K562 (cell line): Measurements from ENCODE around the gene SDC3.

Source experiments
- MAX ChIP-seq: sonication (generic); formaldehyde crosslinking; IDR thresholded peaks from 2 replicates; pipeline ENCODE4 v1.9.0; 2022; ENCODE audit warnings: mild to moderate bottlenecking, missing genetic modification reagents
- POLR2AphosphoS5 ChIP-seq: IDR thresholded peaks from 2 replicates; pipeline ENCODE4 v1.6.1; 2011; ENCODE audit warnings: mild to moderate bottlenecking, low read depth, low read length, moderate library complexity; ENCODE audit not compliant: control insufficient read depth, insufficient read depth
- SP1 ChIP-seq: sonication (generic); formaldehyde crosslinking; IDR thresholded peaks from 2 replicates; pipeline ENCODE4 v1.8.1; 2022; ENCODE audit warnings: mild to moderate bottlenecking, missing genetic modification reagents
- TAF1 ChIP-seq: IDR thresholded peaks from 2 replicates; pipeline ENCODE4 v1.6.1; 2011; ENCODE audit warnings: mild to moderate bottlenecking, low read length, moderate library complexity; ENCODE audit not compliant: insufficient read depth, control insufficient read depth, severe bottlenecking; ENCODE audit errors: extremely low read depth
- THAP7 ChIP-seq: fragments of 250-450 bp; sonication (Bioruptor Pico); IDR thresholded peaks from 2 replicates; pipeline ENCODE4 v1.5.0; 2021
- ZBTB7A ChIP-seq: IDR thresholded peaks from 2 replicates; pipeline ENCODE4 v1.6.1; 2011; ENCODE audit warnings: low read depth, mild to moderate bottlenecking, low read length, moderate library complexity, borderline replicate concordance; ENCODE audit not compliant: control insufficient read depth
- ZBTB8A ChIP-seq: fragments of 450-650 bp; IDR thresholded peaks from 2 replicates; pipeline ENCODE4 v1.6.1; 2018; ENCODE audit warnings: mild to moderate bottlenecking, moderate library complexity; ENCODE audit not compliant: partially characterized antibody
- TF ChIP-seq, protein P1 (sequence below): fragments of 450-650 bp; formaldehyde crosslinking; IDR thresholded peaks from 2 replicates; pipeline ENCODE4 v1.4.0; 2020; ENCODE audit warnings: mild to moderate bottlenecking, moderate library complexity

DNA sequence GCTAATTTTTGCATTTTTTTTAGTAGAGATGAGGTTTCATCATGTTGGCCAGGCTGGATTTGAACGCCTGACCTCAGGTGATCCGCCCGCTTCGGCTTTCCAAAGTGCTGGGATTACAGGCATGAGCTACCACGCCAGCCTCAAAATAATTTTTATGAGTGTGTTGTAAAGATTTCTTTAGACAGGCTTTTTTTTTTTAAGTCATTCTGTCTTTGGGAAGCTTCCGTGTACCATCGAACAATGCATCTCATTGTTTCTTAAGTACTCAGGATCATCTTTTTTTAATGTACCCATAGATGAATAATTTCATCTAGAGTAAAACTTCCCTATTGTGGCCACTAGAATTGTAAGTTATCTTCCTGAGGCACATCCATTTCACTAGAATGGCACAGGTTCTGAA is 19.6 kb upstream of the SDC3 start:
- TF ChIP-seq MAX (CRISPR knock-in tag) (no peak), TAF1 (no peak), POLR2AphosphoS5 (no peak), ZBTB8A (no peak), ZBTB7A (no peak), SP1 (CRISPR knock-in tag) (no peak), THAP7 (CRISPR knock-in tag) (no peak)
- TF ChIP-seq, protein P1, sequence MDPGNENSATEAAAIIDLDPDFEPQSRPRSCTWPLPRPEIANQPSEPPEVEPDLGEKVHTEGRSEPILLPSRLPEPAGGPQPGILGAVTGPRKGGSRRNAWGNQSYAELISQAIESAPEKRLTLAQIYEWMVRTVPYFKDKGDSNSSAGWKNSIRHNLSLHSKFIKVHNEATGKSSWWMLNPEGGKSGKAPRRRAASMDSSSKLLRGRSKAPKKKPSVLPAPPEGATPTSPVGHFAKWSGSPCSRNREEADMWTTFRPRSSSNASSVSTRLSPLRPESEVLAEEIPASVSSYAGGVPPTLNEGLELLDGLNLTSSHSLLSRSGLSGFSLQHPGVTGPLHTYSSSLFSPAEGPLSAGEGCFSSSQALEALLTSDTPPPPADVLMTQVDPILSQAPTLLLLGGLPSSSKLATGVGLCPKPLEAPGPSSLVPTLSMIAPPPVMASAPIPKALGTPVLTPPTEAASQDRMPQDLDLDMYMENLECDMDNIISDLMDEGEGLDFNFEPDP = no peak
